ENCODE results near the gene CENPO.
"Not testable (repeated sequence)": the region's sequence is repeated elsewhere in the genome, so short reads cannot be mapped to it uniquely, and the experiment has no call there.

CENPO gene

DNA sequence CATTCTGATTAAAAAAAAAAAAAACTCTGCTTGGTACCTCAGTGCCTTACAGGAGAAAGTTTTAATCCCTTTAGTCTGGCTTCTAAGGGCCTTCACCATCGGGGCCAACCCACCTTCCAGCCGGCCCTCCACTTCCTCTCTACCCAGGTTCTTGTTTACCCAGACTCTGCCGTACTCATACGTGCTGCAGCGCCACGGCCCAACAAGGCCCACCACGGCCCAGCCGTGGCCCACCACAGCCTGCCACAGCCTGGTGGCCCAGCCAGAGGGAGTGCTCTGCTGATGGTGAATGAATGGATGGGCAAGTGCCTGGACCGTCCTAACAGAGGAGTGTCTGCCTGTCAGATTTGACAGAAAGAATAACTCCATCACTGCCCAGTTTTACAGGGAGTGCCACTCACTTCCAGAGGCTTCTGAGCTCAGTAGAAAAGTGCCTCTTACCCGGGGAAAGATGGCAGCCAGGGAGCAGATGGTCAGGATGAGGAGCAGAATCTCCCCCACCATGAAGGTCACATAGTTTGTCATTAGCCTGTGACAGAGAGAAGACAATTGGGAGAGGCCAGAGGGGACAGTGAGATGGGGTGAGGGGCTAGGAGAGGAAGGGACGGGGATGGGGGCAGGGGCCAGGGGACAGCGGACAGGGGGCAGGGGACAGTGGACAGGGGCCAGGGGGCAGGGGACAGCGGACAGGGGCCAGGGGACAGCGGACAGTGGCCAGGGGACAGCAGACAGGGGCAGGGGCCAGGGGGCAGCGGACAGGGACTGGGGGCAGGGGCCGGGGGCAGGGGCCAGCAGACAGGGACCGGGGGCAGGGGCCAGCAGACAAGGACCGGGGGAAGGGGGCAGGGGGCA, 38.2 kb downstream of the CENPO start:
- no peak overlapping the region for H3K4me3 ChIP-seq (replicated peaks; ENCODE audit: low read depth, low read length)
- TF ChIP-seq CTCF (IDR thresholded peaks at IDR 0.05; ENCODE audit: low read depth, low read length, missing control alignments) = no peak
- no peak for DNase-seq (ENCODE audit: extremely low read depth, low read depth)

DNA sequence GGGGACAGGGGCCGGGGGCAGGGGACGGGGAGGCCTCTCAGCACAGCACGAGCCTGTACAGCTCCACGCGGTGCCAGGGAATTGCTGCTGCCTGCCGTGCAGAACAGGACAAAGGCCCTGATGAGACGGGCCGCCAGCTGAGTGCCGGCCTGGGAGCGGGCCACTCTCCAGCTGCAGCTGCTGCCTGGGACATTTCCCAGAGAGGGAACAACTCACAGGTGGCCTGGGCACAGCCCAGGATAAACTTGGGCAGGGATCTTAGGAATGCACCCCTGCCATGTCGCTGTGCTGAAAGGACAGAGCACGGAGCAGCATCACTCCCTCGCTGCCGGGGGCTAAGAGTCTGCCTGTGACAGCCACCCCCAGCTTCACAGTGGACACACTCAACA, 38.8 kb downstream of the CENPO start:
- TF ChIP-seq CTCF (IDR thresholded peaks at IDR 0.05; ENCODE audit: low read depth, low read length, missing control alignments) = no peak
- no peak for DNase-seq (ENCODE audit: extremely low read depth, low read depth)

DNA sequence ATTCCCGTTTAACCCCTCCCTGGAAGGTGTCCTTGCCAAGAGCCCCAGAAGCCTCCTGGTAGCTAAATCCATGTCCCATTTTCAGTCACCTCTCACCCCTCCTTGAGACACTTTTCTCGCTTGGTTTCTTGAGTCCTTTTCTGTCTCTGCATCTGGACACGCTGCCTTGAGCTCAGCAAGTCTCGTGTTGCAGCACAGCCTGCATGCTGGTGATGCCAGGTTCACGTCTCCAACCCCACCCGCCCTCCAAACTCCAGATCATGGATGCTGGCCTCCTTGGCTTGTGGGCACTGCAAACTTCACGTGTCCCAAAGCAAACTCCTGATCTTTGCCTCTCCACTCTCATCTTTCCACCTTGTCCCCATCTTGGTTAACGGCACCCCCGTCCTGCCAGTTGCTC, 39.3 kb downstream of the CENPO start:
- no peak for TF ChIP-seq CTCF (IDR thresholded peaks at IDR 0.05; ENCODE audit: low read depth, low read length, missing control alignments)
- DNase-seq (ENCODE audit: extremely low read depth, low read depth) = no peak
- H3K4me3 ChIP-seq (replicated peaks; ENCODE audit: low read depth, low read length) = no peak overlapping the region

More for the DNA sequence above, 38.8 kb downstream of the CENPO start:
- no peak overlapping the region for H3K4me3 ChIP-seq (replicated peaks; ENCODE audit: low read depth, low read length)

- TF ChIP-seq CTCF (IDR thresholded peaks at IDR 0.05; ENCODE audit: low read depth, low read length, missing control alignments) = no peak
- DNase-seq (ENCODE audit: extremely low read depth, low read depth) = no peak
- no peak overlapping the region for H3K4me3 ChIP-seq (replicated peaks; ENCODE audit: low read depth, low read length)
These were observed 39.9 kb downstream of the CENPO start for GRCh38 chr2:24832931-24833701.

GRCh38 chr2:24833821-24834732, 40.9 kb downstream of the CENPO start:
- TF ChIP-seq CTCF (IDR thresholded peaks at IDR 0.05; ENCODE audit: low read depth, low read length, missing control alignments) = no peak
- no peak for DNase-seq (ENCODE audit: extremely low read depth, low read depth)
- no peak overlapping the region for H3K4me3 ChIP-seq (replicated peaks; ENCODE audit: low read depth, low read length)

GRCh38 chr2:24834733-24835395, 41.6 kb downstream of the CENPO start:
- DNase-seq (ENCODE audit: extremely low read depth, low read depth) = no peak
- H3K4me3 ChIP-seq (replicated peaks; ENCODE audit: low read depth, low read length) = no peak overlapping the region
- TF ChIP-seq CTCF (IDR thresholded peaks at IDR 0.05; ENCODE audit: low read depth, low read length, missing control alignments) = no peak

DNA sequence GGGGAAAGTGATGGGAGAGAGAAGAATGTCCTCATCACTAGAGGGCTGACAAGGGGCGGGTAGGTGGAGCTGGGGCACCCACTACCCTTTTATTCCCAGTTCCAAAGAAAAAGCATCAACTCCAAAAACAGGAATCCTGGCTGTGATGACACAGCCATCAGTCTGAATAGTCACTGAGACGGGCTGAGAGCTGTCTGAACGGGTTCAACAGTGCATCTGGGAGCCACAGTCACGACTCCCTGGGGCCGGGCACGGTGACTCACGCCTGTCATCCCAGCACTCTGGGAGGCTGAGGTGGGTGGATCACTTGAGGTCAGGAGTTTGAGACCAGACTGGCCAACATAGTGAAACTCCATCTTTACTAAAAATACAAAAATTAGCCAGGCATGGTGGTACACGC, 42.2 kb downstream of the CENPO start:
- DNase-seq (ENCODE audit: extremely low read depth, low read depth); H3K4me3 ChIP-seq (replicated peaks; ENCODE audit: low read depth, low read length): not testable (repeated sequence)

All from HFF-Myc (cell line).